ENCODE data around the gene EYA3.

The EYA3 gene

GRCh38 chr1:27935721-27936120 is 152.7 kb downstream of the EYA3 start:
- no peak for DNase-seq

- no peak for DNase-seq
These were observed 153.4 kb downstream of the EYA3 start, which contains the start of gene SMPDL3B for GRCh38 chr1:27934818-27935549. Gene SMPDL3B (plus strand): TSS chr1:27935000. CDS start chr1:27935184, 184 bp downstream.

GRCh38 chr1:27931759-27932158 is 156.7 kb downstream of the EYA3 start:
- no peak for DNase-seq

- DNase-seq = no peak
These were observed 157.2 kb downstream of the EYA3 start for GRCh38 chr1:27931184-27931583.

- DNase-seq = no peak
These were observed 160.0 kb downstream of the EYA3 start for GRCh38 chr1:27928216-27928954.

- no peak for DNase-seq
These were observed 166.1 kb downstream of the EYA3 start for GRCh38 chr1:27922272-27922671.
